ENCODE measurements around the gene CLEC4F. TPM values are rescaled to one million over a fixed set of nuclear protein-coding genes. Genes with fewer than 3 reads are reported as not detected.

CLEC4F gene
- total RNA-seq = not detected in 2 replicates

GRCh38 chr2:70820499-70820898 lies at the start of gene CLEC4F:
Gene CLEC4F, minus strand, starts transcription at chr2:70820599. Its CDS starts 76 bp downstream, at chr2:70820523.

GRCh38 chr2:70835643-70836042 lies 15.2 kb upstream of the CLEC4F start, which contains the start of gene CD207:
Gene CD207, minus strand, starts transcription at chr2:70835816. Its CDS starts 40 bp downstream, at chr2:70835776.

GRCh38 chr2:70790136-70790828 lies 30.1 kb downstream of the CLEC4F start, which contains the start of gene FIGLA:
Gene FIGLA, minus strand, starts transcription at chr2:70790643. Its CDS starts 5 bp downstream, at chr2:70790638.

GRCh38 chr2:70767699-70768589 lies 52.5 kb downstream of the CLEC4F start, which contains the start of gene ADD2:
Gene ADD2, minus strand, starts transcription at chr2:70768200. Its CDS starts 61,792 bp downstream, at chr2:70706408.

Other genes with a start within 250 kb of the CLEC4F start
- 3.4 and 5.2 TPM in 2 replicates for gene ADD2, start 52.4 kb downstream of the CLEC4F start, total RNA-seq
- gene FIGLA, start 30.0 kb downstream of the CLEC4F start, total RNA-seq = not detected in 2 replicates
- not detected in 2 replicates for gene CD207, start 15.2 kb upstream of the CLEC4F start, total RNA-seq
- 0.38 TPM in 1 of 2 replicates, not detected in the other for gene VAX2, start 80.0 kb upstream of the CLEC4F start, total RNA-seq
- gene ATP6V1B1, start 115.3 kb upstream of the CLEC4F start, total RNA-seq = 0.51 TPM in 1 of 2 replicates, not detected in the other
- 1.8 TPM in 2 replicates for gene ANKRD53, start 158.0 kb upstream of the CLEC4F start, total RNA-seq
- 27.6 and 32.3 TPM in 2 replicates for gene TEX261, start 174.3 kb upstream of the CLEC4F start, total RNA-seq
- gene NAGK, start 248.0 kb upstream of the CLEC4F start, total RNA-seq = 84.0 and 91.7 TPM in 2 replicates

All from mesangial cell (primary cell).